GM21526 (cell line): Measurements from ENCODE around the gene IDH3B.

Source experiments
- ATAC-seq: cut with Tn5 transposase; IDR thresholded peaks from one replicate; pipeline ENCODE4 v1.9.1; 2021; ENCODE audit warnings: moderate library complexity; ENCODE audit not compliant: unreplicated experiment, low FRiP score

IDH3B gene

GRCh38 chr20:2624190-2624589 is 39.8 kb downstream of the IDH3B start:
- no peak for ATAC-seq

- no peak for ATAC-seq
These were observed 43.9 kb downstream of the IDH3B start for GRCh38 chr20:2619961-2620595.

- no peak for ATAC-seq
These were observed 44.7 kb downstream of the IDH3B start for GRCh38 chr20:2619337-2619736.

- no peak for ATAC-seq
These were observed 45.2 kb downstream of the IDH3B start for GRCh38 chr20:2618815-2619214.

- ATAC-seq, result no peak
These were observed 46.8 kb downstream of the IDH3B start for GRCh38 chr20:2617099-2617714.

- no peak for ATAC-seq
These were observed 47.4 kb downstream of the IDH3B start for GRCh38 chr20:2616634-2617033.

- ATAC-seq, result no peak
These were observed 51.9 kb downstream of the IDH3B start for GRCh38 chr20:2612073-2612472.

- ATAC-seq, result no peak
These were observed 52.9 kb downstream of the IDH3B start for GRCh38 chr20:2610941-2611720.

- no peak for ATAC-seq
These were observed 53.7 kb downstream of the IDH3B start for GRCh38 chr20:2610326-2610725.
